Tibial artery (tissue), 4 donors: Measurements from ENCODE around the gene WDR4.
"Not testable (repeated sequence)": the region's sequence is repeated elsewhere in the genome, so short reads cannot be mapped to it uniquely, and the experiment has no call there.

Source experiments
- DNase-seq, 2 donors: peaks; one replicate each; pipeline ENCODE4 v3.0.0-alpha.2; 2019
- H3K27ac ChIP-seq, 2 donors: fragments of 200-600 bp; sonication (generic) in 1 of 2; 1 replicate in 1 of 2; 2 replicates in 1 of 2; pipeline ENCODE4 v1.5.1; 2018 to 2019; ENCODE audit warnings: mild to moderate bottlenecking in 1 of 2
- H3K27me3 ChIP-seq, 2 donors: fragments of 200-600 bp; sonication (generic) in 1 of 2; one replicate each; pipeline versions ENCODE4 v1.5.1 to v1.6.0; 2016 to 2019
- H3K36me3 ChIP-seq, 3 donors: fragments of 200-600 bp; sonication (generic) in 2 of 3; one replicate each; pipeline ENCODE4 v1.5.1; 2016 to 2019; ENCODE audit warnings: mild to moderate bottlenecking in 2 of 3
- H3K4me1 ChIP-seq, 4 donors: fragments of 200-600 bp; sonication (generic) in 2 of 4; 1 replicate in 3 of 4; 2 replicates in 1 of 4; pipeline ENCODE4 v1.5.1; 2016 to 2019
- H3K4me3 ChIP-seq, 2 donors: fragments of 200-600 bp; sonication (generic) in 1 of 2; 1 replicate in 1 of 2; 2 replicates in 1 of 2; pipeline ENCODE4 v1.5.1; 2018 to 2019; ENCODE audit warnings: mild to moderate bottlenecking in 2 of 2
- H3K9me3 ChIP-seq, 3 donors: fragments of 200-600 bp; sonication (generic) in 1 of 3; one replicate each; pipeline ENCODE4 v1.5.1; 2016 to 2019
- intact Hi-C: fragments of 100-400 bp; cut with DNase I; formaldehyde crosslinking; loops from one replicate; pipeline ENCODE4 v1.15.0; 2023; ENCODE audit warnings: low total_unique reads
- TF ChIP-seq, protein P1 (sequence below), 2 experiments: fragments of 200-600 bp in 1 of 2; fragments of 450-650 bp in 1 of 2; IDR thresholded peaks; one replicate each; pipeline ENCODE4 v1.5.1; 2017 to 2019; ENCODE audit warnings: antibody characterized with exemption in 2 of 2, mild to moderate bottlenecking in 1 of 2, moderate library complexity in 1 of 2

WDR4 gene

DNA sequence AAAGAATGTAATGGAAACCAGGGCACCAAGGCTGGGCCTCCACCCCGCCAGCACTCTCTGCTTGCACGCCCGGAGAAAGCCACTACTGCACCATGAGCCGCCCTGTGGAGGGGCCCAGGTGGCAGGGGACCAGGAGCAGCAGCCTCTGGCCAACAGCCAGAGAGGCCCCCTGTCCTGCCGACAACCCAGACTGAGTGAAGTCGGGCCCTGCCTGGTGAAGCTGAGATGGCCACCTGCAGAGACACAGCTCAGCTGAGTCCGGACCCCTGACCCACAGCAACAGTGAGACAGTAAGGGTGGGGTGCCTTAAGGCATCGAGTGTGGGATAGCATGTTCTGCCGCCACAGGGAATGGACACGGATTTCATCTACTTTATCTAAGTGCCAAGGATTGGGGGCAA lies 28.9 kb downstream of the WDR4 start:
- Histone ChIP-seq H3K4me1 (peaks cover 0 to 3% (median 0%) of the 10 kb centered on the region in 4 donors), H3K4me3 (no peak overlapping the region), H3K36me3 (peaks cover 57 to 99% (median 78%) of the 10 kb centered on the region in 3 donors), H3K9me3 (no peaks in the 10 kb centered on the region), H3K27me3 (no peaks in the 10 kb centered on the region), H3K27ac (no peak overlapping the region)
- no peak for DNase-seq
- TF ChIP-seq, protein P1, sequence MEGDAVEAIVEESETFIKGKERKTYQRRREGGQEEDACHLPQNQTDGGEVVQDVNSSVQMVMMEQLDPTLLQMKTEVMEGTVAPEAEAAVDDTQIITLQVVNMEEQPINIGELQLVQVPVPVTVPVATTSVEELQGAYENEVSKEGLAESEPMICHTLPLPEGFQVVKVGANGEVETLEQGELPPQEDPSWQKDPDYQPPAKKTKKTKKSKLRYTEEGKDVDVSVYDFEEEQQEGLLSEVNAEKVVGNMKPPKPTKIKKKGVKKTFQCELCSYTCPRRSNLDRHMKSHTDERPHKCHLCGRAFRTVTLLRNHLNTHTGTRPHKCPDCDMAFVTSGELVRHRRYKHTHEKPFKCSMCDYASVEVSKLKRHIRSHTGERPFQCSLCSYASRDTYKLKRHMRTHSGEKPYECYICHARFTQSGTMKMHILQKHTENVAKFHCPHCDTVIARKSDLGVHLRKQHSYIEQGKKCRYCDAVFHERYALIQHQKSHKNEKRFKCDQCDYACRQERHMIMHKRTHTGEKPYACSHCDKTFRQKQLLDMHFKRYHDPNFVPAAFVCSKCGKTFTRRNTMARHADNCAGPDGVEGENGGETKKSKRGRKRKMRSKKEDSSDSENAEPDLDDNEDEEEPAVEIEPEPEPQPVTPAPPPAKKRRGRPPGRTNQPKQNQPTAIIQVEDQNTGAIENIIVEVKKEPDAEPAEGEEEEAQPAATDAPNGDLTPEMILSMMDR (IDR thresholded peaks at IDR 0.05) = no peak
- intact Hi-C loops = no loop called here

DNA sequence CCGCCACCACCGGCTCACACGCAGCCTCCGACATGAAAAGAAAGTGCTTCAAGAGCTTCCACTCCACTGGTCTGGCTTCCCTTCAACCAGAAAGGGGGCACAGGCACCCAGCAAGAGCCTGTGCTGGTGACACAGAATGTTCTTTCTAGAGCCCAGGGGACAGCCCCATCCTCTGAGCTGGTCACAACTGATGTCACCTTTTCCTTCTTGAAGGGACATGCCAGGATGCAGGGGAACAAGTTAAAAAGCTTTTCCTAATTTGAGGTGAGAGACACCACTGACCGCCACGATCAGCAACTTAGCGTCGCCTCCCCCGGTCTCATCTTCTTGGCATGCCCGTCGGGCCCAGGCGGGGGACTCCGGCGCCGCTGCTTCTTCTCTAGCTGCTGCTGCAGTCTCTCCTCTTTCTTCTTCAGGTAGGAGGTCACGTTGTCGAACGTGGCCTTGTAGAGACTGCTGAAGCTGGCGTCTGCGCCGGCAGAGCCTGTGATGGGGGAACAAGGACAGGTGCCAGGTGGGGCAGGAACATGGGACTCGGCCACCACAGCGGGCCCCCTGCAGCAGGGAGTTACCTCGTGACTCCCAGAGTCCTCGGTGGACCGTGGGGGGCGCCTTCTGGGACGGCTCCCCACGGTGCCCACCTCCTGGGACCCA lies 29.5 kb downstream of the WDR4 start:
- DNase-seq = no peak
- no peaks in the 10 kb centered on the region for H3K27me3 ChIP-seq
- H3K36me3 ChIP-seq = peaks cover 52 to 99% (median 78%) of the 10 kb centered on the region in 3 donors
- no peak overlapping the region for H3K4me3 ChIP-seq
- no peak overlapping the region for H3K27ac ChIP-seq
- intact Hi-C loops = no loop called here
- TF ChIP-seq, protein P1 (IDR thresholded peaks at IDR 0.05) = no peak
- H3K4me1 ChIP-seq = peaks cover 0 to 7% (median under 1%) of the 10 kb centered on the region in 4 donors
- no peaks in the 10 kb centered on the region for H3K9me3 ChIP-seq

GRCh38 chr21:42848932-42849758 lies 30.2 kb downstream of the WDR4 start:
- Histone ChIP-seq H3K36me3 (peaks cover 49 to 98% (median 72%) of the 10 kb centered on the region in 3 donors), H3K27ac (no peak overlapping the region), H3K4me3 (no peak overlapping the region), H3K4me1 (peaks cover 0 to 12% (median 2%) of the 10 kb centered on the region in 4 donors), H3K27me3 (no peaks in the 10 kb centered on the region), H3K9me3 (no peaks in the 10 kb centered on the region)
- DNase-seq = no peak
- TF ChIP-seq, protein P1 (IDR thresholded peaks at IDR 0.05) = no peak
- intact Hi-C loops = no loop called here

- H3K4me1 ChIP-seq = peaks cover 0 to 12% (median 2%) of the 10 kb centered on the region in 4 donors
- DNase-seq, intact Hi-C loops, H3K27ac ChIP-seq, H3K9me3 ChIP-seq, H3K4me3 ChIP-seq, H3K27me3 ChIP-seq: not testable (repeated sequence)
- H3K36me3 ChIP-seq = peaks cover 41 to 90% (median 64%) of the 10 kb centered on the region in 3 donors
Observed at GRCh38 chr21:42848144-42848931, 31.0 kb downstream of the WDR4 start.

- intact Hi-C loops = no loop called here
- Histone ChIP-seq H3K27me3 (no peaks in the 10 kb centered on the region), H3K36me3 (peaks cover 37 to 88% (median 61%) of the 10 kb centered on the region in 3 donors), H3K9me3 (no peaks in the 10 kb centered on the region), H3K4me3 (no peak overlapping the region), H3K4me1 (peaks cover 0 to 12% (median 2%) of the 10 kb centered on the region in 4 donors), H3K27ac (no peak overlapping the region)
- TF ChIP-seq, protein P1 (IDR thresholded peaks at IDR 0.05) = no peak
- DNase-seq = peak in 1 of 2 donors; percentile 19
Observed at GRCh38 chr21:42847726-42848125, 31.6 kb downstream of the WDR4 start.
